ENCODE data around the gene EFCAB12. TPM values are rescaled to one million over a fixed set of nuclear protein-coding genes. Genes with fewer than 3 reads are reported as not detected.
A peak's percentile ranks its signal among the peaks of the same experiment; 100 is the strongest.

The EFCAB12 gene
- 1.5 TPM for polyA plus RNA-seq
- long read RNA-seq, donor 1, result 0 reads
- long read RNA-seq, donor 2, result 0 reads
- long read RNA-seq, donor 3, result 0 reads
- long read RNA-seq, donor 4, result 0 reads
- long read RNA-seq, donor 5, result 0 reads
- long read RNA-seq, donor 6, partial matches to known transcripts, result 17 of 17 reads
- long read RNA-seq, donor 6, other reads (novel, unspliced or antisense), result 0 of 17 reads
- long read RNA-seq, donor 7, result 0 reads
- long read RNA-seq, donor 8, result 0 reads
- long read RNA-seq, donor 9, result 0 reads
- long read RNA-seq, donor 10, result 0 reads
- long read RNA-seq, donor 11, result 0 reads

DNA sequence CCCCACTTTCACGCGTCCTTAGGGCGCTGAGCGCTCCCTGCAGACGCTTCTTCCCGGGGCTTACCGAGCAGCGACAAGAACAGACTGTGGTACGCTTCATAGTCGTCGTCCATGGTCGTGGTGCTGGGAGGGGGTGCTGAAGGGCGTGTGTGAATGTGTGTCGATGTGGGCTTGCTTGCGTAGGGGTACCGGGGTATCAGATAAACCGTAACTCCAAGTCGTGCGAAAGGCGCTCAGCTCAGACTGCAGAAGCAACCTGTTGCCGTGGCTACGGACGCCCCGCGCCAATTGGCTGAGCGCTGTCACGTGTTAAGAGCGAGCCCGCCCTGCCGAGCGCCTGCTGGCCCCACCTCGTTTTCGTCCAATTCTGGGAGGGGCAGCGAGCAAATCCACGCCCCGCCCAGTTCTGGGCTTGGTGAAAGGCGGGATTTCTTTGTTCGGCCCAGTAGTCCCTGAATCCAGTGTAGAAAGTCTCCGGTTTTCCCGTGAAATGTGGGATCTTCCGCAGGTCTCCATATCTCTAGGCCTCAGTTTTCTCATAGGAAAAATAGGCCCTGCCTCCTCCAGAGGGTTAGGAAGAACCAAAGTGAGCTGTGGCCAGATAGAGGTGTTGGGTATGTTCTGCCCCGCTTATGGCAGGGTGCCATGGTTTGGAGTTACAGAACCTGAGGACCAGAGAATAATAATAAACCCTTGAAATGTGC lies at the start of gene EFCAB12:
TSS of gene EFCAB12 (minus strand) at position 261 of the 704 bp plus-strand sequence. CDS start at position 113, 148 bp downstream.
- no CpG with 5 or more reads among the region's 42 CpGs for WGBS (ENCODE audit: insufficient coverage, low lambda C conversion rate)
- Histone ChIP-seq H3K9me3 (ENCODE audit: control insufficient read depth, low read depth, low read length) (no peaks in the 10 kb centered on the region), H3K36me3 (ENCODE audit: control insufficient read depth, insufficient read depth, low read length) (peaks cover 16% of the 10 kb centered on the region), H3K27ac (ENCODE audit: low read length) (peak within 1 kb of the TSS; percentile 14), H3K4me3 (ENCODE audit: low read length) (peak within 1 kb of the TSS; percentile 55), H3K4me1 (ENCODE audit: control insufficient read depth, insufficient read depth, low read length) (peaks cover under 1% of the 10 kb centered on the region), H3K27me3 (ENCODE audit: control insufficient read depth, insufficient read depth, low read length) (no peaks in the 10 kb centered on the region)
- peak; percentile 92 for DNase-seq

DNA sequence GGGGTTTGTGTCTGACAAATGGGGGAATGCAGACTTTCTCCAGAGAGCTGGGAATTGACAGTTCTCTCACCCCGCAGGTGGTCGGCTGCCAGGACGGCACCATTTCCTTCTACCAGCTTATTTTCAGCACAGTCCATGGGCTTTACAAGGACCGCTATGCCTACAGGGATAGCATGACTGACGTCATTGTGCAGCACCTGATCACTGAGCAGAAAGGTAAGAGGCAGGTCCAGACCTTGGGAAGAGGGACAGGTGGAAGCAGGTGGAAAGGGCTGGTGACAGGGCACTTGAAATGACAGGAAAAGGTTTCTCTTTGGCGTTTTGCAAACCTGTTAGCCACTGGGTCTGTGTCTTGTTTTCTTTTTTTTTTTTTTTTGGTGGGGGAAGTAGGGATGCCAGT lies 48.1 kb upstream of the EFCAB12 start:
- Histone ChIP-seq H3K36me3 (ENCODE audit: control insufficient read depth, insufficient read depth, low read length) (peaks cover 50% of the 10 kb centered on the region), H3K4me1 (ENCODE audit: control insufficient read depth, insufficient read depth, low read length) (no peaks in the 10 kb centered on the region), H3K4me3 (ENCODE audit: low read length) (no peak overlapping the region), H3K9me3 (ENCODE audit: control insufficient read depth, low read depth, low read length) (no peaks in the 10 kb centered on the region), H3K27me3 (ENCODE audit: control insufficient read depth, insufficient read depth, low read length) (no peaks in the 10 kb centered on the region), H3K27ac (ENCODE audit: low read length) (no peak overlapping the region)
- DNase-seq, result no peak
- WGBS (ENCODE audit: insufficient coverage, low lambda C conversion rate), result no CpG with 5 or more reads among the region's 6 CpGs

DNA sequence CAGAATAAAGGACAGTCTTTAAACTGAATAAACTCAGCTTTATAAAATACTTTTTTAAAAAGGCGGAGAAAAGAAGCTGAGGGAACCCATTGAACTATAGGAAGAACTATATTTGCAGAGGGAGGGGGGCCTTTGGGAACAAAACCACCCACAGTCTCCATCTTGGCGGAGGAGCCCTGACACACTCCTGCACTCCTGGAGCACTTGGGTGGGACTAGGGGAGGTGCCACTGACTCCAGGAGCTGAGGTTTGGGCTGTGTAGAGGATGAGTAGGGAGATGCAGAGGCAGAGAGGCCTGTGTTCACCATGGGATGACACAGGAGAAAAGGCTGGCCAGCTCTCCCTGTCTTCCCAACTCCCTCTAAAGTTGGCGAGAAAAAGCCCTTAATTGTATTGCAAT lies 47.4 kb upstream of the EFCAB12 start:
- Histone ChIP-seq H3K4me3 (ENCODE audit: low read length) (no peak overlapping the region), H3K9me3 (ENCODE audit: control insufficient read depth, low read depth, low read length) (no peaks in the 10 kb centered on the region), H3K4me1 (ENCODE audit: control insufficient read depth, insufficient read depth, low read length) (no peaks in the 10 kb centered on the region), H3K36me3 (ENCODE audit: control insufficient read depth, insufficient read depth, low read length) (peaks cover 54% of the 10 kb centered on the region), H3K27ac (ENCODE audit: low read length) (no peak overlapping the region), H3K27me3 (ENCODE audit: control insufficient read depth, insufficient read depth, low read length) (no peaks in the 10 kb centered on the region)
- WGBS (ENCODE audit: insufficient coverage, low lambda C conversion rate), result no CpG with 5 or more reads among the region's 3 CpGs
- DNase-seq, result no peak

DNA sequence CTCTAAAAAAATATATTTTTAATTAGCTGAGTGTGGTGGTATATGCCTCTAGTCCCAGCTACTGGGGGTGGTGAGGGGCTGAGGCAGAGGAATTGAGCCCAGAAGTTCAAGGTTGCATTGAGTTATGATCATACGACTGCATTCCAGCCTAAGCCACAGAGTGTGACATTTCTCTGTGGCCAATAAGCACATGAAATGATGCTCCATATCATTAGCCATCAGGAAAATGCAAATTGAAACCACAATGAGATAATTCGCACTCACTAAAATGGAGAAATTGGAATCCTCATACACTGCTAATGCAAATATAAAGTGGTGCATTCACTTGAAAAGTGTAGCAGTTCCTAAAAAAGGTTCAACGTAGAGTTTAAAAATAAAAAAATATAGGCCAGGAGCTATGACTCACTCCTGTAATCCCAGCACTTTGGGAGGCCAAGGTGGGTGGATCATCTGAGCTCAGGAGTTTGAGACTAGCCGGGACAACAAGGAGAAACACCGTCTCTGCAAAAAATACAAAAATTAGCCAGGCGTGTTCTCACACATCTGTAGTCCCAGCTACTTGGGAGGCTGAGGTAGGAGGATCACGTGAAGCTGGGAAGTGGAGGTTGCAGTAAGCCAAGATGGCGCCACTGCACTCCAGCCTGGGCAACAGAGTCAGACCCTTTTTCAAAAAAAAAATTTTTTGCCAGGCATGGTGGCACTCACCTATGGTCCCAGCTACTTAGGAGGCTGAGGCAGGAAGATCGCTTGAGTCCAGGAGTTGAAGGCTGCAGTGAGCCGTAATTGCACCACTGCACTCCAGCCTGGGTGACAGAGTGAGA lies 46.8 kb upstream of the EFCAB12 start:
- H3K27me3 ChIP-seq (ENCODE audit: control insufficient read depth, insufficient read depth, low read length), result no peaks in the 10 kb centered on the region
- H3K27ac ChIP-seq (ENCODE audit: low read length), result no peak overlapping the region
- DNase-seq, result no peak
- H3K36me3 ChIP-seq (ENCODE audit: control insufficient read depth, insufficient read depth, low read length), result peaks cover 49% of the 10 kb centered on the region
- H3K4me1 ChIP-seq (ENCODE audit: control insufficient read depth, insufficient read depth, low read length), result no peaks in the 10 kb centered on the region
- 100% methylated on average over 1 of the region's 10 CpGs for WGBS (ENCODE audit: insufficient coverage, low lambda C conversion rate)
- no peak overlapping the region for H3K4me3 ChIP-seq (ENCODE audit: low read length)
- H3K9me3 ChIP-seq (ENCODE audit: control insufficient read depth, low read depth, low read length), result no peaks in the 10 kb centered on the region

DNA sequence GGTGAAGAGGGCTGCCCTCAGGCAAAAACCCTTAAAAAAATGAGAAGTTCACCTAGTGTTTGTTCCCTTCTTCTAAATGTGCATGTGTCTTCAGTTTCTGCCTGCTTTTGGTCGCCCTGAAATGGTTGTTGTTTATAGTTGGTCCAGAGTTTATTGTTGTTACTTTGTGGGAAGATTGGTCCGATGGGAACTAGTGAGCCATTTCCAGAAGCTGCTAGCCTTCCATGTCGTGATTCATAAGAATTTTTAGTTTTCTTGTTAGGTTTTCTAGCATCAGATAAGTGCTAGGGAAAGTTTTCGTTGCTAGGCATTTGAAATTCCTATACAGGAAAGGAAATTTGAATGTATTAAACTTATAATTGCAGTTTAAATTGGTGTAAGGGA lies 45.3 kb upstream of the EFCAB12 start:
- no peak for DNase-seq
- H3K9me3 ChIP-seq (ENCODE audit: control insufficient read depth, low read depth, low read length), result no peaks in the 10 kb centered on the region
- H3K4me1 ChIP-seq (ENCODE audit: control insufficient read depth, insufficient read depth, low read length), result peaks cover 1% of the 10 kb centered on the region
- 100% methylated on average over 1 of the region's 4 CpGs for WGBS (ENCODE audit: insufficient coverage, low lambda C conversion rate)
- H3K27ac ChIP-seq (ENCODE audit: low read length), result no peak overlapping the region
- no peaks in the 10 kb centered on the region for H3K27me3 ChIP-seq (ENCODE audit: control insufficient read depth, insufficient read depth, low read length)
- peaks cover 37% of the 10 kb centered on the region for H3K36me3 ChIP-seq (ENCODE audit: control insufficient read depth, insufficient read depth, low read length)
- no peak overlapping the region for H3K4me3 ChIP-seq (ENCODE audit: low read length)

DNA sequence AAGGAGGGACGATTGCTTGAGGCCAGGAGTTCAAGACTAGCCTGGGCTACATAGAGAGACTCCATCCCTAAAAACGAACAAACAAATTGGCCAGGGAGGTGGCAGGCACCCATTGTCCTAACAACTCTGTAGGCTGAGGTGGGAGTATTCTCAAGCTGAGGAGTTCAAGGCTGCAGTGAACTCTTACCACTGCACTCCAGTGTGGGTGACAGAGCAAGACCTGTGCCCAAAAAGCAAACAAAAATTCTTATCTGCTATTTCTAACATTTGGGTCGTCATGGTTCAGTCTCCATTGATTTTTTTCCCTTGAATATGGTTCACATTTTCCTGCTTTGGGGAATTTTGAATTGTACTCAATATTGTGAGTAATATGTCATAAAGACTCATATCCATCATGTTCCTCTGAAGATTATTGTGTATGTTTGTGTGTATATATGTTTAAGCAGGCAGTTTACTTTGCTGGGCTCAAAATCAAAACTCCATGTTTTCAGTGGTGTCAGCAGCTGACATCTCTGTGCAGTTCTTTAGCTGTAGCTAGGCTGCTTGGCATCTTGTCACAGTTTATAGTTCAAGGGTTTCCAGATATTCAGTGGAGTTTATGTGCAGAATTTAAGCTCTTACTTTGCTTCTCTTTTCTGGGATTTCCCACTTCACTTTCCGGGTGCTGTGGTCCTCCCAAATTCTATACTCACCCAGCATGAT lies 44.8 kb upstream of the EFCAB12 start:
- 40% methylated on average over 1 of the region's 4 CpGs for WGBS (ENCODE audit: insufficient coverage, low lambda C conversion rate)

DNA sequence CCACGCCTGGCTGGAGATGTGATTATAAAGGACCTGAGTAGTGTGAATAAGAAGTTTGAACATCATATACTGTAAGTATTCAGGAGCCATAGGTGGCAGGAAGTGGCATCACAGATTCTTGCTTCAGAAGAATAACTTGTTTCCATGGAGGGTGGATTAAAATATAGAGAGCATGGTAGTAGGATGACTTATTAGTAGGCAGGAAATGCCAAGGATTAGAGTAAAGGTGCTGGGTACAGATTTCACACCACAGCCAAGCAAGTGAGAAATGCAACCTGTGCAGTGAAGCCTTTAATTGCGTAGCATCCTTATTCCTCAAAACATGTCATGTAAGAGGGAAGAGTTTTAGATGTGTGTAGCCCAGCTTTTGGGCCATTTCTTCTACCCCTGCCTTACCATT lies 42.4 kb upstream of the EFCAB12 start:
- no peak for DNase-seq
- Histone ChIP-seq H3K4me3 (ENCODE audit: low read length) (no peak overlapping the region), H3K4me1 (ENCODE audit: control insufficient read depth, insufficient read depth, low read length) (peaks cover 15% of the 10 kb centered on the region), H3K27ac (ENCODE audit: low read length) (no peak overlapping the region), H3K9me3 (ENCODE audit: control insufficient read depth, low read depth, low read length) (no peaks in the 10 kb centered on the region), H3K27me3 (ENCODE audit: control insufficient read depth, insufficient read depth, low read length) (no peaks in the 10 kb centered on the region), H3K36me3 (ENCODE audit: control insufficient read depth, insufficient read depth, low read length) (peaks cover 16% of the 10 kb centered on the region)
- WGBS (ENCODE audit: insufficient coverage, low lambda C conversion rate), result no CpG with 5 or more reads among the region's 2 CpGs

More for the DNA sequence above, 44.8 kb upstream of the EFCAB12 start:
- H3K36me3 ChIP-seq (ENCODE audit: control insufficient read depth, insufficient read depth, low read length), result peaks cover 34% of the 10 kb centered on the region
- DNase-seq, result no peak
- no peaks in the 10 kb centered on the region for H3K27me3 ChIP-seq (ENCODE audit: control insufficient read depth, insufficient read depth, low read length)
- no peaks in the 10 kb centered on the region for H3K9me3 ChIP-seq (ENCODE audit: control insufficient read depth, low read depth, low read length)
- peaks cover 7% of the 10 kb centered on the region for H3K4me1 ChIP-seq (ENCODE audit: control insufficient read depth, insufficient read depth, low read length)
- H3K4me3 ChIP-seq (ENCODE audit: low read length), result no peak overlapping the region
- no peak overlapping the region for H3K27ac ChIP-seq (ENCODE audit: low read length)

DNA sequence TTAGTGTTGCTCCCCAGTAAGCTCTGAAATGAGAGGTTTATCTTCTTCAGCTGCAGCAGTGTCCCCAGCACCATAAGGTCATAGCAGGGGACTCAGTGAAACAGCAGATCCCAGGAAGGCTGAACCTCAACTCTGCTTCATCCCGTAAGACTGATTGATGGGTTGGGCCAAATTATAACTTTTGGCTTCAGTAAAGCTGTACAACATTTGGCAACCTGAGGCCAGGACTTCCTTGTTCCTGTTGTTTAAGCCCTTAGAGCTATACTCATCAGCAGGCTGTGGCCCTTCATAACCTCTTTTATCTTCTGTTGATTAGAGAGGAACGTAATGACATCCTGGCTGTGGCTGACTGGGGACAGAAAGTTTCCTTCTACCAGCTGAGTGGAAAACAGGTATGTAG lies 40.6 kb upstream of the EFCAB12 start:
- H3K36me3 ChIP-seq (ENCODE audit: control insufficient read depth, insufficient read depth, low read length), result peaks cover 16% of the 10 kb centered on the region
- peak overlapping the region; percentile 59 for H3K27ac ChIP-seq (ENCODE audit: low read length)

DNA sequence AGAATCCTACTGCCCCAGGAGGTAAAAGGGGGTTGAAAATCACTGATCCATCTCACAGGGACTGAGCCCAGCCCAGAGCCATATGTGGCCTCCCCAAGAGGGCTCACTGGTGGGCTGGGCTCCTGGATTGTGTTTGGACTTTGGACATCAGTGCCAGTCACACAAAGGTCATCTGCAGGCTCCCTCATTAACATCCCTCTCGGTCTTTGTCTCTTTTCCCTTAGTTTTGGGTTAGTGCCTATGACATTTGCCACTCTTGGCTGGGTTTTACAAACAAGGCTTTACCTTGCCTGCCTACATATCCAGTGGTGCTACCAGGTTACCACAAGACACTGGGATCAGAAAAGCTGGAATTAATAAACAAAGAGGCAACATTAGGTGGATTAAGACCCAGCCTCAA lies 39.5 kb upstream of the EFCAB12 start:
- Histone ChIP-seq H3K4me1 (ENCODE audit: control insufficient read depth, insufficient read depth, low read length) (peaks cover 17% of the 10 kb centered on the region), H3K4me3 (ENCODE audit: low read length) (no peak overlapping the region), H3K9me3 (ENCODE audit: control insufficient read depth, low read depth, low read length) (no peaks in the 10 kb centered on the region), H3K27me3 (ENCODE audit: control insufficient read depth, insufficient read depth, low read length) (no peaks in the 10 kb centered on the region), H3K36me3 (ENCODE audit: control insufficient read depth, insufficient read depth, low read length) (peaks cover 23% of the 10 kb centered on the region), H3K27ac (ENCODE audit: low read length) (peak overlapping the region; percentile 59)
- no CpG with 5 or more reads among the region's 1 CpG for WGBS (ENCODE audit: insufficient coverage, low lambda C conversion rate)
- peak; percentile 48 to 66 for DNase-seq

More for the DNA sequence above, 40.6 kb upstream of the EFCAB12 start:
- Histone ChIP-seq H3K4me3 (ENCODE audit: low read length) (no peak overlapping the region), H3K9me3 (ENCODE audit: control insufficient read depth, low read depth, low read length) (no peaks in the 10 kb centered on the region), H3K27me3 (ENCODE audit: control insufficient read depth, insufficient read depth, low read length) (no peaks in the 10 kb centered on the region), H3K4me1 (ENCODE audit: control insufficient read depth, insufficient read depth, low read length) (peaks cover 15% of the 10 kb centered on the region)
- WGBS (ENCODE audit: insufficient coverage, low lambda C conversion rate), result no CpG with 5 or more reads among the region's 2 CpGs
- DNase-seq, result peak; percentile 33 to 78

DNA sequence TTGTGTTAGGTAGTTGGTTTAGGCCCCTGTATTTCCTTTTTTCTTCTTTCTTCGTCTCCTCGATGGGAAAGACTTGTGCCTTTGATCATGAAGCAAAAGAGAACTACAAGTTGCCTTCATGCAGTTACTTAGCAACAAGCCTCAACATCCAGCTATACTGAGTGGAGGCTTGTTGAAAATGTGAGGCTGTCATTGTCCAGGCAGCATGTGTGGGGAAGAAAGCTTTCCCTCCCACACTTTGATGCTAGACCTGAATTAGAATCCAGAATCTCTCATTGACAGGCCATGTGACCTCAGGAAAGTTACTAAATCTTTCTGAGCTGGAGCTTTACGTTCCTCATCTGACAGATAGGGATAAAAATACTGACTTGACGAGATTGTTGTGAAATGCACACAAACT lies 35.3 kb upstream of the EFCAB12 start:
- no peak for DNase-seq
- H3K9me3 ChIP-seq (ENCODE audit: control insufficient read depth, low read depth, low read length), result no peaks in the 10 kb centered on the region
- no peaks in the 10 kb centered on the region for H3K27me3 ChIP-seq (ENCODE audit: control insufficient read depth, insufficient read depth, low read length)
- no CpG with 5 or more reads among the region's 4 CpGs for WGBS (ENCODE audit: insufficient coverage, low lambda C conversion rate)
- H3K27ac ChIP-seq (ENCODE audit: low read length), result no peak overlapping the region
- peaks cover 22% of the 10 kb centered on the region for H3K36me3 ChIP-seq (ENCODE audit: control insufficient read depth, insufficient read depth, low read length)
- peaks cover 34% of the 10 kb centered on the region for H3K4me1 ChIP-seq (ENCODE audit: control insufficient read depth, insufficient read depth, low read length)
- H3K4me3 ChIP-seq (ENCODE audit: low read length), result no peak overlapping the region

Measured in large intestine (tissue), 12 donors.